ENCODE results near the gene NT5C.

NT5C gene

DNA sequence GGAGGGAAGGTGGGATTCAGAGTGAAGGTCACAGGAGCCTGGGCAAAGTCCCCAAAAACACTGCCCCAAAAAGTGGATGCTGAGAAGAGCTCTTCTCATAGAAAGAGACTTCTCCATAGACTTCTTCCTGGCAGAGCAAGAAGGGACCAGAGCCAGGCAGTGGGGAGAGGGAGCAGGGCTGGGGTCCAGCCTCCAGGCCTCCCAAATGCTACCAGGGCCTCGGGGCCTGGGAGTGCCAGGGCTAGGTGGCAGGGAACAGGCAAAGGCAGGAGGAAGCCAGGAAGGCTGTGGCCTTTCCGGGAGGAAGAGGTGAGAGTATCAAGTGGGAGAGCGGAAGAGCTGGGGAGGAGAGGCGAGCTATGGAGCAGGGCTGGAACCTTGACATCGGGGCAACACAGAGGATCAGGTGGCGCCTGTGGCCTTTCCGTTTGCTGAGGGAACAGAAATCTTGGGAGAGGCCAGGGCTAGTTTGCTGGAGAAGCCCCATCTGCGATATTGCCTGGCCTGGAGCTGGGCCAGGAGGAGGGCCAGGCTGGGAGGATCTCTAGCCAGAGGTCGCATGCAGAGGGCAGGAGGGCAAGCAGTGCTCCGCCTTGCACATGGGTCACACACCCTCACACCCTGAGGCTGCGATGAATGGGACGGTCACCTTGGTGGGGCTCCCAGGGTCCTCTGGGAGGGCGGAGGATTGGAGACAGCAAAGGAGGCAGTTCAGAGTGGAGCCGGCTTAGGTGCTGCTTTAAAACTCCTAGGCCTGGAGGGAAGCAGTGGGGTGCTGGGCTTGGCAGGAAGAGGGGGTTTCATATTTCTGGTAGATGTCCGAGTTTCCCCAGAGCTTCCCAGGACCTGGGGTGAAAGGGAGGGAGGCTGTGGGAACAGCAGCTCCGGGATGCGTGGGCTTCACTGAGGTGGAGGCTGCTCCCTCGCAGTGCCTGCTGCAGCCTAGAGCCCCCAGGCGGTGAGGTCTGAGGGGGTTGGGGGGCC is 40.4 kb downstream of the NT5C start:
- DNase-seq: no peak

DNA sequence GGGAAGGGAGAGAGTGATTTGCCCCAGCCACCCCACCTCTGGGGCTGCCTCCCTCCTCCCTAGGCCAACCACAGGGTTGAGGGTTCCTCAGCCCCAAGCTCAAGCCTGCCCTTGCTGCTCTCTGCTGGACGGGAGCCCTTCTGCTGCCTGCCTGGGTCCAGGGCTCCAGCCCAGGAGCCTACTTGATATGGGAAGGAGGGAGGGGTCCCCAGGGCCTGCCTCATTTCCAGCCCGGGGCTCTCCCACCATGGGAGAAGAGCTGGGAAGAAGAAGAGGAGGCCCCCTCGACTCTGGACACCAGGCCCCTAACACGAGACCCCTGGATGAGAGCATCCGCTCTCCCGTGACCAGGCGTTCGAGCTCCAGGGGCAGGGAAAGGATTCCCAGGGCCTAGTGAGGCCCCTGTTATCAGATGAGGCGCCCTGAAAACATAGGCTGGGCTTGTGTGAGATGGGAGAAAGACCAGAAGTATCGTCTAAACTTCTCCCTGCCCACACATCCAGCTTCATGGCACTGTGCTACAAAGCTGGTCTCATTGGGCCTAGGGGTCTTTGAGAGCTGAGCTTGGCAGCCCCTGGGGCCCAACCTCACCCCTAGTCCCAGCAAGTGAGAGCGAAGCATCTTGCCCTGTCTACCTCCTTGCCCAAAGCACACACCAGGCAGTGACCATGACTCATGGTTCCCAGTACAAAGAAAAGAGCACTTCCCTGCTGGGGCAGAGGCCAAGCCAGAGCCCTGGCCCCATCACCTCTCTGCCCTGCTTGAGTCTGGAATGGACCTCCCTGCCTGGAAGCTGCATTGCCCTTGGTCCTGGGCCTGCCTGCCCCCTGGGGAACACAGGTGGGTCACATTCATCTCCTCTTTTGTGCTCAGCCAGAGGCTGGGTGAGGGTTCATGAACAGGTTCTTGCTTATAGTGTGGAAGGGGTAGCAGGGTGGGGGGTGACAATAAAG is 42.8 kb downstream of the NT5C start:
- peak; percentile 20 for DNase-seq

DNA sequence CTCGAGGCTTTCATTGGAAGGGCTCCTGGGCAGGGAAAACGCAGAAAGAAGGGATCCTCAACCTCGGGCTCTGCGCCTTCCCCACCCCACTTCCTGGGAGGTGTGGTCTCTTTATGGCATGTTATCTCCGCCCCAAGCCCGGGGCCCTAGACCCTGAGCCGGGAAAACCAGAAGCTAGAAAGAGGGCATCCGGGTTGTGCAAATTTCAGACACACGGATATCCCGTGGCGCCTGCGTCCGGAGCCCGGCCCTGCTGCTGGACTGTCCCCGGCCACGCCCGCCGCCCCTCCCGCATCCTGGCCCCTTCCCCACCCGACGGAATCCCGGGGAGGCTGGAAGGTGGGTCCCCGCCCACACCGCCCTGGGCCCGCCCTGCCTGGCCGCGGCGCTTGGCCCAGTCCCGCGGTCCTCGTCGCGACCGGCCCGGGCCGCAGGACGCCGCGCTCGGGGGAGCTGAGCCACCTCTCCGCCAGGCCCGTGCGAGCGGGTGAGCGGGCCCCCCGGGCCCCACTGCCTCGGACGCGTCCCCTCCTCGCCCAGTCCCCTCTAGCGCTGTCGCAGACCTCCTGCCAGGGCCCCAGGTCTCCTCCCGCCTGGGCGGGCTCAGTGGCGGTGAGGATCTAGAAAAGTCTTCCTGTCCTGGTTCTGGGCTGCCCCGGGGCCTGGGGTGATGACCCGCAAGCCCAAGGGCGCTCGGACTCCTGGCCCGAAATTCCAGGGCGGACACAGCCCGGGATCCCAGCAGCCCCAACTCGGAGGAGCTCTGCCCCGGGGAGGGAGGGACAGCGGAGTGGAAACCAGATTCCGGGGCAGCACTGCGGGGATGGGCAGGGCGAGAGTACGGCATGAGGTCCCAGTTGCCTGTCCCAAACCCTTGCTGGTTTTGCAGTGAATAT is 43.7 kb downstream of the NT5C start, which contains the start of gene SLC16A5:
Gene SLC16A5 (plus strand): TSS at position 397 of the 896 bp plus-strand sequence. CDS start 5,683 bp downstream, outside the sequence.
- peak; percentile 85 for DNase-seq

DNA sequence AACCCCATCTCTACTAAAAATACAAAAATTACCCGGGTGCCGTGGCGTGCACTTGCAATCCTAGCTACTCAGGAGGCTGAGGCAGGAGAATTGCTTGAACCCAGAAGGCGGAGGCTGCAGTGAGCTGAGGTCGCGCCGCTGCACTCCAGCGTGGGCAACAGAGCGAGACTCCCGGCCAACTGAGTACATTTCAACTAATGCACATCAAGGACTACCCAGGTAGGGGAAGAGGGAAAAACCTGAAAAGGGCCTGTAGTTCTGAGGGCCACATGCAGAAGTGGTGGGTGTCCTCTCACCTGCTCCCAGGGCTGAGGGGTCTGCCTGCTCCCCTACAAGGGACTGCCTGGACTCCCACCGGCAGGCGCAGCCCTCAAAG is 44.4 kb downstream of the NT5C start:
- DNase-seq: no peak

DNA sequence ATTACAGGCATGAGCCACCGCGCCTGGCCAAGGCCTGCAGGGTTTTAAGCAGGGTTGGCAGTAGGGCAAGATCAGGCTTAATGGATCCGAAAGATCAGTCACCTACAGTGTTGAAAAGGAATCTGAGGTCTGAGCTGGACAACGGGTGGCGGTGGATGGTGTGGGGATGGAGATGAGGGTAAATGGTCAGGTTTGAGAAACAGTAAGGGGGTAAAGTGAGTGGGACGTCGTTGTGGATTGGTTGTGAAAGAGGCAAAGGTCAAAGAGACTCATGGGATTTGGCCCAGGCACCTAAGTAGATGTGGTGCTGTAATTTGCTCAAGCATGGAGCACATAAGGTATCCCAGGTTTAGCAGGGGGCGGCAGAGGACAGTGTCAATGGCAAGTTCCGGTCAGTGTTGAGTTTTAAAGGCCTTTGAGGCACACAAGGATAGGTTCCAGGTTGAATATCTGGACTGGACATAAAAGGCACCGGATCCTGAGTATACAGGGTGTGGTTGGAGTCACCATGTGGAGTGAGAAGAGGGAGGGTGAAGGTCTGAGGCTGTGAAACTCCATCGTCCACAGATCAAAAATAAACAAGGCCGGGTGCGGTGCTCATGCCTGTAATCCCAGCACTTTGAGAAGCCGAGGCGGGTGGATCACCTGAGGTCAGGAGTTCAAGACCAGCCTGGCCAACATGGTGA is 44.9 kb downstream of the NT5C start:
- no peak for DNase-seq

DNA sequence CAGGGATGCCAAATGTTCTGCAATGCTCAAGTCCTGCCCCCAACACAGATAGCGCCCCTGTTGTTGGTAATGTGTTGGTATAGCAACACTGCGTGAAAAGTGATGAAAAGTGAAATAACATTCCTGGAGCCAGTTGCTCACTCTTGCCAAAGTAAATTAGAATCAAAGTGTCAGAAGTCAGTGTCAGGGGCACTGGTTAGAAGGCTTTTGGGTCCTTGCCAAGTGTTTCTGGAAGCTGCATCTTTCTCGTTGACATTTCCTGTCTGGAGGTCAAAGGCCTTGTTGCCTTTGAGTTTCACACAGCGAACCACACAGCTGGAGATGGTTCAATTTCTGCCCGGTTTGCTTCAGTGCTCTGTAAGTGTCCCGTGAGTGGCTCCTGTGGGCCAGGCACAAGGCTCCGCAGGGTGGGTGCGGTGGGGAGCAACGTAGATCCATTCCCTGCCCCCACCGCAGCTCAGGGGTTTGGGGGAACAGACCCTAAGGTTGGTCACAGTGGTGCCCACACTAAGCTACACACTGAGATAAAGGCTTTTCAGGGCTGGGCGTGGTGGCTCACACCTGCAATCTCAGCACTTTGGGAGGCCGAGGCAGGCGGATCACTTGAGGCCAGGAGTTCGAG is 47.4 kb downstream of the NT5C start:
- DNase-seq: peak; percentile 29

DNA sequence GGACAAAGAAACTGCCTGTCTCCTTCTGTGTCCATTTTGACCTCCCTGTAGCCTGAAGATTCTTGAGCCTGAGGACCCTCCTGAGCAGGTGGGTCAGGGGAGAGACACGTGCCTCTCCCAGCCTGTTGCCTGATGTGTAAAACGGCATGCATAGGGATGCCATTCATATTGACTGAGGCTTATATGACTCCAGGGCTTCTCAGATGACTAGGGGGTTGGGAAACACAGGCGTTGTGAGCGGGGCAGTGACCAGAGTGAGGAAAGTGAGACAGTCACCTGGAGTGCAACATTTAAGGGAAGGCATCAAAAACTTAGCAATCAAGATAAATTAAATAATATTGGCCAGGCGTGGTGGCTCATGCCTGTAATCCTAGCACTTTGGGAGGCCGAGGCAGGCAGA is 48.9 kb downstream of the NT5C start:
- DNase-seq: no peak

DNA sequence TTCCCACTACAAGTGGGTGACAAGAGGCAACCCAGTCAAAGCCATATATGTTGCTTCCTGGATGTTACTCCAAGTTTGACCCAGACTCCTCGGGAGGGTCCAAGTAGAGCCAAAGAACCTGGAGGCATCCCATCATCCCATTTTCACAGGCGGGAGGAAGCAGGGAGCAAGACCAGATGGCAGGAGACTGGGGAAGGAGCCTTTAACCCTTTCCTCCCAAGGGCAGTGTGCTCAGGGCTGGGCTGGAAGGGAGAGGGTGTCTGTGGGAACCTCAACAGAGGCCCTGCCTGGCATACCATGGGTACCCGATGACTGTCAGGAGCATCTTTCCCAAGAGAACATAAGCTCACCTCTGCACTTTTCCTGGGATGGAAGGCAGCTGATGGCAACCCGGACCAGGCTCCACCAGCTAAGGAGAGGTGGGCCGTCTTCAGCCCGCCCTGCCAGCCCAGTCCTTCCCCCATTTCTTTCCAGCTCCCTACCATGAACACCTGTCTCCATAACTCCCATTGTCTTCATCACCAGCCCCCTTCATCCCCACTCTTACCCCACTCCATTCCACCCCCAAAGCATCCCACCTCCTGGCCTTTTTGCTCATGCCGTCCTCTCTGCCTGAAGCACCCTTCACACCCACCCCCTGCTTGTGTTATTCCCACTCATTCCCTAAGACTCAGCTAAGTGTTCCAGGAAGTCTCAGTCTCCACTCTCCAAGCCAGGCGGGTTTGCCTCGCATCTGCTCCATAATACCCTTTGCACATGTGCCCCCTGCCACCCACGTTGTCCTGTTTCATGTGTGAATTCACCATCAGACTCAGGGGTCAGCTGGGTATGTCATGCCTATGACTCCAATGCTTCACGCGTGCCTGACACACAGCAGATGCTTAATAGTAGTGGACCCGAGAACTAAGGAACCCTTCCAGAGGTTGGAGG is 49.7 kb downstream of the NT5C start:
- no peak for DNase-seq
